ENCODE results near the gene NTSR1. TPM values are rescaled to one million over a fixed set of nuclear protein-coding genes. Genes with fewer than 3 reads are reported as not detected.

The NTSR1 gene
- total and polyA plus RNA-seq, 2 experiments from 2014 or later = not detected

- peak overlapping the region; percentile 69 for H3K27ac ChIP-seq
These were observed 4.2 kb upstream of the NTSR1 start for GRCh38 chr20:62704341-62704948.

GRCh38 chr20:62705627-62706026 lies 3.0 kb upstream of the NTSR1 start:
- Histone ChIP-seq H3K9me3 (ENCODE audit: low read depth) (no peaks in the 10 kb centered on the region), H4K20me1 (ENCODE audit: insufficient read depth) (no peaks in the 10 kb centered on the region), H3K4me3 (no peak overlapping the region), H3K27me3 (replicated peaks; ENCODE audit: insufficient read depth) (peaks cover 14% of the 10 kb centered on the region), H3K79me2 (ENCODE audit: insufficient read depth) (no peaks in the 10 kb centered on the region), H3K4me2 (ENCODE audit: unreplicated experiment) (no peak overlapping the region), H3K9me2 (ENCODE audit: insufficient read depth) (no peaks in the 10 kb centered on the region), H3F3A (ENCODE audit: insufficient read depth) (peaks cover 16% of the 10 kb centered on the region), H2AFZ (no peak overlapping the region), H3K9ac (no peak overlapping the region), H3K27ac (no peak overlapping the region), H3K4me1 (ENCODE audit: insufficient read depth) (peaks cover 21% of the 10 kb centered on the region), H3K36me3 (ENCODE audit: low read depth) (no peaks in the 10 kb centered on the region)
- DNase-seq = no peak
- TF ChIP-seq EZH2 (IDR thresholded peaks at IDR 0.05; ENCODE audit: insufficient read depth, poor library complexity, severe bottlenecking) (no peak), EZH2phosphoT487 (IDR thresholded peaks at IDR 0.05; ENCODE audit: insufficient read depth, low read depth) (no peak)
- WGBS, 2 experiments (ENCODE audit: low coverage in 1 of 2, low lambda C conversion rate in 2 of 2, missing lambda C conversion rate in 2 of 2) = 72 to 76% methylated on average over 15 to 16 of the region's 16 CpGs
- in situ Hi-C loops (cut with MboI) = no loop called here

More at GRCh38 chr20:62704341-62704948, 4.2 kb upstream of the NTSR1 start:
- Histone ChIP-seq H3K9ac (no peak overlapping the region), H3K9me3 (ENCODE audit: low read depth) (no peaks in the 10 kb centered on the region), H3K36me3 (ENCODE audit: low read depth) (no peaks in the 10 kb centered on the region), H3K4me3 (no peak overlapping the region), H3K4me1 (ENCODE audit: insufficient read depth) (peaks cover 21% of the 10 kb centered on the region), H3K79me2 (ENCODE audit: insufficient read depth) (no peaks in the 10 kb centered on the region), H4K20me1 (ENCODE audit: insufficient read depth) (no peaks in the 10 kb centered on the region), H3K27me3 (replicated peaks; ENCODE audit: insufficient read depth) (peaks cover 4% of the 10 kb centered on the region; the same call in 1 of the 2 replicates), H3K4me2 (ENCODE audit: unreplicated experiment) (no peak overlapping the region), H2AFZ (no peak overlapping the region), H3K9me2 (ENCODE audit: insufficient read depth) (no peaks in the 10 kb centered on the region), H3F3A (ENCODE audit: insufficient read depth) (peaks cover 16% of the 10 kb centered on the region)
- no peak for TF ChIP-seq EZH2phosphoT487 (IDR thresholded peaks at IDR 0.05; ENCODE audit: insufficient read depth, low read depth)
- no peak for TF ChIP-seq EZH2 (IDR thresholded peaks at IDR 0.05; ENCODE audit: insufficient read depth, poor library complexity, severe bottlenecking)
- 6% methylated on average over 20 to 21 of the region's 21 CpGs for WGBS, 2 experiments (ENCODE audit: low coverage in 1 of 2, low lambda C conversion rate in 2 of 2, missing lambda C conversion rate in 2 of 2)
- DNase-seq = peak; percentile 92
- in situ Hi-C loops (cut with MboI) = no loop called here

GRCh38 chr20:62706344-62706743 lies 2.3 kb upstream of the NTSR1 start:
- WGBS, 2 experiments (ENCODE audit: low coverage in 1 of 2, low lambda C conversion rate in 2 of 2, missing lambda C conversion rate in 2 of 2) = 90 to 93% methylated on average over 12 of the region's 12 CpGs
- H3K4me2 ChIP-seq (ENCODE audit: unreplicated experiment) = no peak overlapping the region
- no peak for TF ChIP-seq EZH2phosphoT487 (IDR thresholded peaks at IDR 0.05; ENCODE audit: insufficient read depth, low read depth)
- peaks cover 18% of the 10 kb centered on the region for H3K27me3 ChIP-seq (replicated peaks; ENCODE audit: insufficient read depth)
- no peaks in the 10 kb centered on the region for H3K9me3 ChIP-seq (ENCODE audit: low read depth)
- no peak overlapping the region for H3K27ac ChIP-seq
- no peaks in the 10 kb centered on the region for H3K79me2 ChIP-seq (ENCODE audit: insufficient read depth)
- peaks cover 16% of the 10 kb centered on the region for H3F3A ChIP-seq (ENCODE audit: insufficient read depth)
- no peak overlapping the region for H2AFZ ChIP-seq
- in situ Hi-C loops (cut with MboI) = no loop called here
- H3K4me1 ChIP-seq (ENCODE audit: insufficient read depth) = peaks cover 21% of the 10 kb centered on the region
- no peaks in the 10 kb centered on the region for H4K20me1 ChIP-seq (ENCODE audit: insufficient read depth)
- H3K9me2 ChIP-seq (ENCODE audit: insufficient read depth) = no peaks in the 10 kb centered on the region
- H3K9ac ChIP-seq = no peak overlapping the region
- DNase-seq = no peak
- H3K36me3 ChIP-seq (ENCODE audit: low read depth) = no peaks in the 10 kb centered on the region
- no peak overlapping the region for H3K4me3 ChIP-seq

- TF ChIP-seq EZH2phosphoT487 (IDR thresholded peaks at IDR 0.05; ENCODE audit: insufficient read depth, low read depth) = no peak
- no peak for TF ChIP-seq EZH2 (IDR thresholded peaks at IDR 0.05; ENCODE audit: insufficient read depth, poor library complexity, severe bottlenecking)
- H3F3A ChIP-seq (ENCODE audit: insufficient read depth) = peaks cover 16% of the 10 kb centered on the region
- H3K9me2 ChIP-seq (ENCODE audit: insufficient read depth) = no peaks in the 10 kb centered on the region
- no peak overlapping the region for H3K4me3 ChIP-seq
- no peaks in the 10 kb centered on the region for H3K9me3 ChIP-seq (ENCODE audit: low read depth)
- no peak for DNase-seq
- H3K27ac ChIP-seq = no peak overlapping the region
- in situ Hi-C loops (cut with MboI) = no loop called here
- no peaks in the 10 kb centered on the region for H4K20me1 ChIP-seq (ENCODE audit: insufficient read depth)
- no peak overlapping the region for H2AFZ ChIP-seq
- WGBS, 2 experiments (ENCODE audit: low coverage in 1 of 2, low lambda C conversion rate in 2 of 2, missing lambda C conversion rate in 2 of 2) = 86% methylated on average over 12 of the region's 12 CpGs
- H3K36me3 ChIP-seq (ENCODE audit: low read depth) = no peaks in the 10 kb centered on the region
- no peak overlapping the region for H3K4me2 ChIP-seq (ENCODE audit: unreplicated experiment)
- H3K9ac ChIP-seq = no peak overlapping the region
- H3K27me3 ChIP-seq (replicated peaks; ENCODE audit: insufficient read depth) = peaks cover 18% of the 10 kb centered on the region
- peaks cover 21% of the 10 kb centered on the region for H3K4me1 ChIP-seq (ENCODE audit: insufficient read depth)
- H3K79me2 ChIP-seq (ENCODE audit: insufficient read depth) = no peaks in the 10 kb centered on the region
These were observed 1.8 kb upstream of the NTSR1 start for GRCh38 chr20:62706857-62707256.
